SK-N-SH (cell line): ENCODE results near the gene ANKEF1. TPM values are rescaled to one million over a fixed set of nuclear protein-coding genes. Genes with fewer than 3 reads are reported as not detected.

Experiments used
- CTCF ChIA-PET: fragments of 300-600, 350-600 bp; formaldehyde crosslinking; extraction: SDS; loops from one replicate; lab custom pipeline; 2021; lab: Yijun Ruan, JAX
- POLR2A ChIA-PET: fragments of 350-600 bp; sonication (Branson Sonifier 250); formaldehyde crosslinking; extraction: SDS; loops from one replicate; lab custom pipeline; 2020; ENCODE audit warnings: antibody characterized with exemption, inconsistent platforms; lab: Yijun Ruan, JAX
- DNase-seq: peaks from one replicate; pipeline ENCODE4 v3.0.0; 2012
- H2AFZ ChIP-seq: fragments of 200-600 bp; sonication (generic); 2 replicates; pipeline ENCODE4 v1.8.1; 2016; ENCODE audit warnings: antibody characterized with exemption, mild to moderate bottlenecking, low read depth
- H3F3A ChIP-seq: fragments of 200-600 bp; sonication (generic); replicated peaks from 2 replicates; pipeline ENCODE3; 2016; ENCODE audit warnings: antibody characterized with exemption, mild to moderate bottlenecking; ENCODE audit not compliant: insufficient read depth
- H3K27ac ChIP-seq, 2 experiments: fragments of 200-500 bp in 1 of 2; fragments of 200-600 bp in 1 of 2; sonication (Bioruptor generic) in 1 of 2; sonication (generic), shearing (Covaris generic) in 1 of 2; 2 replicates each; pipeline versions ENCODE4 v1.5.1 to v1.6.1; 2014 to 2016; ENCODE audit warnings: low read depth in 2 of 2, inconsistent platforms in 1 of 2, low read length in 1 of 2, mild to moderate bottlenecking in 1 of 2, mixed read lengths in 1 of 2
- H3K27me3 ChIP-seq: fragments of 200-600 bp; sonication (generic), shearing (Covaris generic); 2 replicates; pipeline ENCODE4 v1.6.1; 2016; ENCODE audit warnings: mixed run types; ENCODE audit not compliant: insufficient read depth
- H3K36me3 ChIP-seq, 2 experiments: fragments of 200-500 bp in 1 of 2; fragments of 200-600 bp in 1 of 2; sonication (Bioruptor generic) in 1 of 2; sonication (generic) in 1 of 2; replicated peaks in 1 of 2; 2 replicates each; pipeline versions ENCODE3 to v1.5.1; 2014 to 2016; ENCODE audit warnings: low read length in 1 of 2, mild to moderate bottlenecking in 1 of 2; ENCODE audit not compliant: insufficient read depth in 2 of 2, control insufficient read depth in 1 of 2
- H3K4me1 ChIP-seq, 2 experiments: fragments of 200-500 bp in 1 of 2; fragments of 200-600 bp in 1 of 2; sonication (Bioruptor generic) in 1 of 2; sonication (generic), shearing (Covaris generic) in 1 of 2; 2 replicates each; pipeline versions ENCODE4 v1.5.1 to v1.6.1; 2014 to 2016; ENCODE audit warnings: low read depth in 1 of 2, low read length in 1 of 2, mixed run types in 1 of 2; ENCODE audit not compliant: insufficient read depth in 2 of 2, control insufficient read depth in 1 of 2
- H3K4me2 ChIP-seq: fragments of 200-600 bp; sonication (generic), shearing (Covaris generic); 2 replicates; pipeline ENCODE4 v1.6.1; 2017; ENCODE audit warnings: mixed run types
- H3K4me3 ChIP-seq, 2 experiments: fragments of 200-500 bp in 1 of 2; fragments of 200-600 bp in 1 of 2; sonication (Bioruptor generic) in 1 of 2; sonication (generic), shearing (Covaris generic) in 1 of 2; 2 replicates each; pipeline versions ENCODE4 v1.5.1 to v1.8.1; 2014 to 2016; ENCODE audit warnings: low read depth in 2 of 2, inconsistent platforms in 1 of 2, low read length in 1 of 2, mild to moderate bottlenecking in 1 of 2, mixed read lengths in 1 of 2, moderate library complexity in 1 of 2
- H3K79me2 ChIP-seq: fragments of 200-600 bp; sonication (generic); 2 replicates; pipeline ENCODE4 v1.8.1; 2017; ENCODE audit warnings: mild to moderate bottlenecking; ENCODE audit not compliant: insufficient read depth
- H3K9ac ChIP-seq: fragments of 200-600 bp; sonication (generic); 2 replicates; pipeline ENCODE4 v1.6.1; 2017; ENCODE audit warnings: mixed run types
- H3K9me2 ChIP-seq: fragments of 200-600 bp; sonication (generic); 2 replicates; pipeline ENCODE4 v1.6.1; 2017; ENCODE audit warnings: mixed run types
- H3K9me3 ChIP-seq: fragments of 200-600 bp; sonication (generic); 2 replicates; pipeline ENCODE4 v1.6.1; 2017; ENCODE audit warnings: mixed run types, mild to moderate bottlenecking, moderate library complexity
- H4K20me1 ChIP-seq: fragments of 200-600 bp; sonication (generic); 2 replicates; pipeline ENCODE4 v1.6.1; 2017; ENCODE audit warnings: mild to moderate bottlenecking, mixed run types; ENCODE audit not compliant: insufficient read depth
- CTCF ChIP-seq: fragments of 200-600 bp; sonication (generic); IDR thresholded peaks from 2 replicates; pipeline ENCODE4 v1.6.1; 2017; ENCODE audit warnings: antibody characterized with exemption, mild to moderate bottlenecking, moderate library complexity
- EP300 ChIP-seq, 2 experiments: IDR thresholded peaks; 2 replicates each; pipeline versions ENCODE4 v1.4.0 to v1.6.1; 2012; ENCODE audit warnings: borderline replicate concordance in 1 of 2, low read depth in 1 of 2, low read length in 1 of 2
- EZH2phosphoT487 ChIP-seq: fragments of 200-600 bp; sonication (generic); IDR thresholded peaks from 2 replicates; pipeline ENCODE4 v1.6.1; 2017; ENCODE audit warnings: low read depth, mixed run types, mild to moderate bottlenecking, antibody characterized with exemption, moderate library complexity, borderline replicate concordance
- FOXJ3 ChIP-seq: sonication (generic); formaldehyde crosslinking; IDR thresholded peaks from 2 replicates; pipeline ENCODE4 v1.5.1; 2020; ENCODE audit warnings: mild to moderate bottlenecking, missing genetic modification reagents
- GABPA ChIP-seq: IDR thresholded peaks from 2 replicates; pipeline ENCODE4 v1.4.0; 2012; ENCODE audit warnings: low read depth, mild to moderate bottlenecking
- IRF3 ChIP-seq: fragments of 150-350 bp; IDR thresholded peaks from 2 replicates; pipeline ENCODE4 v1.6.1; 2016; ENCODE audit warnings: mild to moderate bottlenecking, low read depth, low read length
- MXI1 ChIP-seq: IDR thresholded peaks from 2 replicates; pipeline ENCODE4 v1.6.1; 2012; ENCODE audit warnings: mild to moderate bottlenecking, low read depth, low read length, improper control_type of control experiment
- POLR2AphosphoS5 ChIP-seq: IDR thresholded peaks from 2 replicates; pipeline ENCODE4 v1.6.1; 2012; ENCODE audit warnings: low read depth, low read length
- RFX5 ChIP-seq: IDR thresholded peaks from 2 replicates; pipeline ENCODE4 v1.6.1; 2012; ENCODE audit warnings: mild to moderate bottlenecking, improper control_type of control experiment, low read length
- SIN3A ChIP-seq: IDR thresholded peaks from 2 replicates; pipeline ENCODE4 v1.6.1; 2012; ENCODE audit warnings: low read depth, mild to moderate bottlenecking, low read length, moderate library complexity, borderline replicate concordance
- SMC3 ChIP-seq: IDR thresholded peaks from 2 replicates; pipeline ENCODE4 v1.6.1; 2012; ENCODE audit warnings: low read depth, low read length, improper control_type of control experiment
- TAF1 ChIP-seq: IDR thresholded peaks from 2 replicates; pipeline ENCODE4 v1.6.1; 2012; ENCODE audit warnings: low read depth, mild to moderate bottlenecking, low read length, moderate library complexity, borderline replicate concordance
- TCF12 ChIP-seq: IDR thresholded peaks from 2 replicates; pipeline ENCODE4 v1.4.0; 2012
- YY1 ChIP-seq: IDR thresholded peaks from 2 replicates; pipeline ENCODE4 v1.4.0; 2012; ENCODE audit warnings: low read depth, mild to moderate bottlenecking
- WGBS: methylation state at CpG from one replicate; pipeline ENCODE4 v1.1.6; 2017; ENCODE audit warnings: low lambda C conversion rate; 5-methylcytosine and 5-hydroxymethylcytosine counted together
- polyA plus RNA-seq, 3 experiments: library from polyadenylated mRNA; depleted of rRNA; stranded (reverse); fragments of >200 nt; gene quantifications; 2 replicates each; pipeline ENCODE4 v1.2.3, GENCODE V29; 2012
- TF ChIP-seq, protein P1 (sequence below): fragments of 150-350 bp; IDR thresholded peaks from 2 replicates; pipeline ENCODE4 v1.6.1; 2017; ENCODE audit warnings: antibody characterized with exemption, low read length, low read depth, borderline replicate concordance

Gene ANKEF1
- polyA plus RNA-seq, 1 of the 3 experiments (the other 2 are of a cell fraction): 2.3 TPM

DNA sequence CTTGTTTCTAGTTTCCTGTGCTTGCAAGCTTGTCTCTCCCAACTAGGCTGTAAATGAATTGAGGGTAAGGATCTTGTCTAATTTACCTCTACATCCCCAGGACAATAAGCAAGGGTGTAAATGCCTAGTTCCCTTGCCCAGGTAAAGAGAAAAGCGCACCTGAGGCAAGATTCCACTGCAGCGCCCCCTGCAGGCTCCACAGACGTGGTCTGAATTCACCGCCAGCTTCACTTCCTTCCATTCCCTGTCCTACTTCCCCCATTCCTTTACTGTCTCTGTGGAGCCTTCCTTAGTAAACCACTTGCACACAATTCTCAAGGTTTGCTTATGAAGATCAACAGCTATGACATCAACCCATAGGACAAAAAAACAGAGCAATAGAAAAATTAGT is 42.3 kb downstream of the ANKEF1 start:
- DNase-seq: no peak
- Histone ChIP-seq H3K9me2 (no peaks in the 10 kb centered on the region), H3K4me2 (no peak overlapping the region), H3K4me1 (peaks cover 0 to 21% of the 10 kb centered on the region in 2 experiments; a peak in 1 of 4 replicates), H3K79me2 (no peaks in the 10 kb centered on the region), H3K27me3 (no peaks in the 10 kb centered on the region), H2AFZ (no peak overlapping the region), H3K4me3 (no peak overlapping the region), H3K36me3 (no peaks in the 10 kb centered on the region), H3K9me3 (no peaks in the 10 kb centered on the region), H3F3A (peaks cover 12% of the 10 kb centered on the region), H3K27ac (no peak overlapping the region), H4K20me1 (no peaks in the 10 kb centered on the region), H3K9ac (no peak overlapping the region)
- TF ChIP-seq EP300 (IDR thresholded peaks at IDR 0.05; ENCODE audit: borderline replicate concordance in 1 of 2, low read depth in 1 of 2, low read length in 1 of 2) (no peak), CTCF (peak; percentile 56), TCF12 (no peak)
- POLR2A ChIA-PET: no interaction called here
- WGBS: 78% methylated on average over 4 of the region's 4 CpGs
- CTCF ChIA-PET: interaction anchor here (0.6 to 4.8 kb wide), 10 partner anchors 9 to 460 kb away, joined by 3 to 45 read pairs (median 4); no protein-coding TSS in a partner anchor

DNA sequence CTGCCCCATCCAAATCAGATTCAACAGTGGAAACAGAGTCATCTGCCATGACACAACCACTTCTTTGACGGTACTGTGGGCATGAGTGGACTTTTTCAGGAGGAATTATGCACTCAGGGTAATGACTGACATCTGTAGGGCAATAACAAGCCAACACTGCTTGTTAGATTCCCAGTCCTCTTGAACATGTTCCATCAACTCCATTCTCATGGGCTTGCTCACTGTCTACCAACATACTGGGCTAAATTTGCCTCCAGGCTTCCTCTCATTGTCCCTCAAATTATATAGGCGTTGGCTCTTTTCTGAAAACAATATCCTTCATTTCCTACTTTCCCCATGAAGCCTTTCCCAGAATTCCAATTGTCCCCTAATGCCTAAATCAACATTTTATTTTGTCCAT is 43.1 kb downstream of the ANKEF1 start:
- no peak for TF ChIP-seq GABPA
- no peak for TF ChIP-seq IRF3
- TF ChIP-seq SIN3A: no peak
- no peak for TF ChIP-seq TAF1
- no peak for TF ChIP-seq POLR2AphosphoS5
- TF ChIP-seq EP300 (IDR thresholded peaks at IDR 0.05; ENCODE audit: borderline replicate concordance in 1 of 2, low read depth in 1 of 2, low read length in 1 of 2): no peak
- no peak for TF ChIP-seq MXI1
- TF ChIP-seq, protein P1, sequence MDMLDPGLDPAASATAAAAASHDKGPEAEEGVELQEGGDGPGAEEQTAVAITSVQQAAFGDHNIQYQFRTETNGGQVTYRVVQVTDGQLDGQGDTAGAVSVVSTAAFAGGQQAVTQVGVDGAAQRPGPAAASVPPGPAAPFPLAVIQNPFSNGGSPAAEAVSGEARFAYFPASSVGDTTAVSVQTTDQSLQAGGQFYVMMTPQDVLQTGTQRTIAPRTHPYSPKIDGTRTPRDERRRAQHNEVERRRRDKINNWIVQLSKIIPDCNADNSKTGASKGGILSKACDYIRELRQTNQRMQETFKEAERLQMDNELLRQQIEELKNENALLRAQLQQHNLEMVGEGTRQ: no peak
- TF ChIP-seq SMC3: no peak
- no peak for TF ChIP-seq EZH2phosphoT487
- TF ChIP-seq YY1: no peak
- no peak for TF ChIP-seq FOXJ3 (CRISPR knock-in tag)
- TF ChIP-seq TCF12: no peak
- TF ChIP-seq RFX5: no peak
- no peak for TF ChIP-seq CTCF
- TF ChIP-seq, all 33 proteins: peak for 0
- H3K36me3 ChIP-seq: no peaks in the 10 kb centered on the region
- POLR2A ChIA-PET: no interaction called here
- CTCF ChIA-PET: interaction anchor here (1.0 to 4.8 kb wide), 5 partner anchors 13 to 165 kb away, joined by 3 to 45 read pairs (median 5); no protein-coding TSS in a partner anchor
- H2AFZ ChIP-seq: no peak overlapping the region
- no peak overlapping the region for H3K9ac ChIP-seq
- DNase-seq: no peak
- H3K79me2 ChIP-seq: no peaks in the 10 kb centered on the region
- no peaks in the 10 kb centered on the region for H3K9me2 ChIP-seq
- no peak overlapping the region for H3K4me2 ChIP-seq
- 92% methylated on average over 2 of the region's 2 CpGs for WGBS
- H3F3A ChIP-seq: peaks cover 12% of the 10 kb centered on the region
- H3K4me3 ChIP-seq: no peak overlapping the region
- H3K4me1 ChIP-seq: peaks cover 0 to 21% of the 10 kb centered on the region in 2 experiments; a peak in 1 of 4 replicates
- no peaks in the 10 kb centered on the region for H4K20me1 ChIP-seq
- H3K27ac ChIP-seq: no peak overlapping the region
- no peaks in the 10 kb centered on the region for H3K9me3 ChIP-seq
- H3K27me3 ChIP-seq: no peaks in the 10 kb centered on the region
